HG02763 (cell line): Measurements from ENCODE around the gene TRIM8.

Experiments used
- ATAC-seq: cut with Tn5 transposase; IDR thresholded peaks from one replicate; pipeline ENCODE4 v1.9.1; 2021; ENCODE audit warnings: mild to moderate bottlenecking, moderate library complexity; ENCODE audit not compliant: unreplicated experiment

The TRIM8 gene

DNA sequence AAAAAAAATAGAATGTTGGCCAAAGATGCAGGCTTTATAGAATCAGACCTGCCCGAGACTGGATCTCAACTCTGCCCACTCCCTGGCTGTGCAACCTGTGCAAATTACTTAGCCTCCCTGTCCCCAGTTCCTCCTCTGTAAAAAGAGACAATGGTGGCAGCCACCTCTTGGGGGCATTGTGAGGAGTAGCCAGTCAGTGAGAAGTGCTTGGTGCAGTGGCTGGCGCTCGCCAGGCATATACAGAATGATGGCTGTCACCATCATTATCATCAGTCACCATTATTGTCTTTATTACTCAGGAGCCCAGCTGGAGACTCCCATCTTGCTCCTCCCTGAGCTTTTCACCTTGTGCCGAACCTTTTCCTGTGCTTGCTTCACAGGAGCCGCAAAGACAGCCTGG is 29.4 kb upstream of the TRIM8 start:
- no peak for ATAC-seq

DNA sequence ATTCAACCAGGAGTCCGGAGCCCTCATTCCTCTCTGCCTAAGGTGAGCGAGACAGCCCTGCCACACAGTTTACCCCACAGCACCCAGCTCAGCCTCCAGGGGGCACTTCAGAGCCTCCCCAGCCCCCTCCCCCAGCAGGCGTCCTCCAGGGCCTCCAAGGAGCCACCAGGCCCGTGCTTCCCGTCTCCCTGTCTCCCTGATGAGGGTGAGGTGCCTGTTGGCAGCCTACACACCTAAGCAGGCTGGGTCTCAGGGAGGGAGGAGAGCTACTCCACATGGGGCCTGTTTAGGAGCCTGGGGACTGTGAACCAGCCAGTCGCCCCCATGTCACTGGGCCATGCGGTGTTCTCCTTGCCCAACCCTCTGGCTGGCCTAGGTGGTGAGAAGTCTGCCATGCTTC is 28.9 kb upstream of the TRIM8 start:
- no peak for ATAC-seq

DNA sequence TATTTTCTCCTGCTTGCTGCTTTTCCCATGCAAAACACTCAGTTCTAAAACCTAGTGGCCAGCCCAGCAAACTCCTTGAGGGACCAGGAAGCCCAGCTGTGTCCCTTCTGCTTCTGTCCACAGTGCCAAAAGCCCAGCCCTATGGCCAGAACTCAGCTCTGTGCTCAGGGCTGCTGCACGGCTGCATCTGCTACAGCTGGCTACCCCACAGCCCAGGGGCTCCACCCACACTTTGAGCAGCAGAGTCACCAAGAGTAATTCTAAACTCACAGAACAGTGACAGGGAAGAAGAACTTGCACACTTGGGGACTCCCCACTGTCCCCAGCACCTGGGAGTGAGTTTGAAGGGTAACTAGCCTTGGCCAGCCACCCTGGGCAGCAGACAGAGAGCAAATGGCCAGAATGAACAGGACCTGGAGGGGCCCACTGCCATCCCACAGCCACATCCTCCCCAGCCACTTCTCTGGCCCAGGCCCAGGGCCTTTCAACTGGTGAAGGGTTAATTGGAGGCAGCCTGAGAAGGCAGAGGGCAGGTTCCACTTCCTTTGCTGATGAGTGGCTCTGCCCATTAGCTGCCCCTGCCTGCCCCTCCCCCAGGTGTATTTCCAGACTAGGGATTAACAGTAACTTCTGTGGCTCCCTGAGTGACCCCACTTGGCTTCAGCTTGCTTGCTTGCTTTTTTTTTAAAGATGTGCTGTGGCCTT is 28.1 kb upstream of the TRIM8 start:
- ATAC-seq, result no peak

DNA sequence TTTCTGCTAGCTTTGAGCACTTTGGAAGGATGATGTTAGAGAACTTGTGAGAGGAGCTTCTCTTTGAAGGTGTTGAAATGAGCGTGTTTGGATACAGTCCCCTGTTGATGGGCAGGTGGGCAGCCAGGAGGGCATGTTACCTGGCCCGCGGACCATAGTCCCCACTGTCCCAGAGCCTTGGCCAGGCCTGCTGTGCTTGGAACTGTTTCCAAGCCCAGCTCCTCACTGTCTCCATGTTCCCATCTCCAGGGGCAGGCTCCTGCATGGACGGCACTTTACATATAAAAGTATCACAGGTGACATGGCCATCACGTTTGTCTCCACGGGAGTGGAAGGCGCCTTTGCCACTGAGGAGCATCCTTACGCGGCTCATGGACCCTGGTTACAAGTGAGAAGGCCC is 27.2 kb upstream of the TRIM8 start:
- no peak for ATAC-seq

DNA sequence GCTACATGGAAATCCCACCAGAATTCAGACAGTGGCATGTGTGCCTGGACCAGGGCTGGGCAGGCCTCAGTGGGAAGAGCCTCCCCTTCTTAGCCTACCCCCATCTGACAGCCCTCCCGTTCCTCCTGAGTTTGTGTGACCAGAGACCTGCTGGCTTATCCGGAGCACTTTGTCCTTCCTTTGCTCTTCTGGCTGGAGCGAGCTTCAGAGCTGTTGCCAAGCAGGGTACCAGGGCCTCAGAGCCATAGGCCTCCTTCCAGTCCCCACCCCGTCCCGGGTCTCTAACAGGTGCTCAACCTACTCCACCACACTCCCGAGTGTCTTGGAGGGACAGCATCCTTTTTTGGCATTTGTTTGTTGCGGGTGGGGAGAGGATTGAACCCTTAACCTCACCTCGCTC is 26.5 kb upstream of the TRIM8 start:
- ATAC-seq, result no peak

DNA sequence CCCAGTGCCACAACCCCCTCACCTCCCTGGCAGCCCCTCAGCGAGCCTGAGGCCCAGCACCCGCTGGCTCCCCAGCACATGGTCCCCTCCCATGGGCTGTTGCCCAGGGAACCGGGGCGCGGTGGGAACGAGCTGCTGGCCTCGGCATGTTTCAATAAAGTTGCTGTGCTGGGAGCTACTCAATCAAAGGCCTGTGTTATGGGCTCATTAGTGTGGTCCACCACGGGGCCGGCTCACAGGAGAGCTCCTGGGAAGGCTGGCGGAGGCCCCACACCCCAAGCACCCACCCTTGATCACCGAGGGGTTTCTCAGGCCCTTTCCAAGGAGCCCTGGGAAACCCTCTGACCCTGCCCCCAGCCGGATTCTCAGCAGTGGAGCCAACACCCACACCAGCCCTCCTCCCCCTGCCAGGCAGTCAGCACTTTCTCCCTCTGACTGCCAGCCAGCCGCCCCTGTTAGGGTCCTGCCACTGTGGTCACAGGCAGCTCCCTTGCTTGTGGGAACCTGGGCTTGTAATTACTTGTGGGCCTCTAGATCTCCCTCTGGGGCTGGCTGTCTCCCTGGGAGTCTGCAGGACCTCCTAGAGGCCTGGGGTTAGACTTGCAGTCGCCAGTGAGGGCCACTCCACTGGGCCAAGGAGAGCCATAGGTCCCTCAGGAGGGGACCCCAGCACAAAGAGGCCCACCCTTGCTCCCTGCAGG is 24.8 kb upstream of the TRIM8 start:
- no peak for ATAC-seq

DNA sequence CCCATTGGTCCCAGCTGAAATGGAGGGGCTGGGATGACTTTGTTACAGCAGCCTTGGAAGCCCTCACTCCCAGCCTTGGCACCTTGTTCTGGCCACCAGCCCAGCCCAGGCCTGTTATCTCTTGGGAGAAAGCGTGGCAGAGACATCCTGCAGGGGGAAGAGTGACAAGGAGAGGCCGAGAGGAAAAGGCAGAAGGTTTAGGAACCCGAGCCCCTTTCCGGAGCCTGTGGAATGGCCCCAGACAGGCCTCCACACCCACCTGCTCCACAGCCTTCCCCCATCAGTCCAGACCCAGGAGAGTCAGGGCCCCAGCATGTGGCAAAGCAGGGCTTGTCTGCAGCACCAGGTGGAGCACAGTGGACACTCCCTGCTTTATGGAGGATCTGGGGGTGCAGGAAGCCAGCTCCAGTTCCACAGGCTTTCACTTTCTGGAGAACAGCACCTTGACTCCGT is 24.1 kb upstream of the TRIM8 start:
- no peak for ATAC-seq

DNA sequence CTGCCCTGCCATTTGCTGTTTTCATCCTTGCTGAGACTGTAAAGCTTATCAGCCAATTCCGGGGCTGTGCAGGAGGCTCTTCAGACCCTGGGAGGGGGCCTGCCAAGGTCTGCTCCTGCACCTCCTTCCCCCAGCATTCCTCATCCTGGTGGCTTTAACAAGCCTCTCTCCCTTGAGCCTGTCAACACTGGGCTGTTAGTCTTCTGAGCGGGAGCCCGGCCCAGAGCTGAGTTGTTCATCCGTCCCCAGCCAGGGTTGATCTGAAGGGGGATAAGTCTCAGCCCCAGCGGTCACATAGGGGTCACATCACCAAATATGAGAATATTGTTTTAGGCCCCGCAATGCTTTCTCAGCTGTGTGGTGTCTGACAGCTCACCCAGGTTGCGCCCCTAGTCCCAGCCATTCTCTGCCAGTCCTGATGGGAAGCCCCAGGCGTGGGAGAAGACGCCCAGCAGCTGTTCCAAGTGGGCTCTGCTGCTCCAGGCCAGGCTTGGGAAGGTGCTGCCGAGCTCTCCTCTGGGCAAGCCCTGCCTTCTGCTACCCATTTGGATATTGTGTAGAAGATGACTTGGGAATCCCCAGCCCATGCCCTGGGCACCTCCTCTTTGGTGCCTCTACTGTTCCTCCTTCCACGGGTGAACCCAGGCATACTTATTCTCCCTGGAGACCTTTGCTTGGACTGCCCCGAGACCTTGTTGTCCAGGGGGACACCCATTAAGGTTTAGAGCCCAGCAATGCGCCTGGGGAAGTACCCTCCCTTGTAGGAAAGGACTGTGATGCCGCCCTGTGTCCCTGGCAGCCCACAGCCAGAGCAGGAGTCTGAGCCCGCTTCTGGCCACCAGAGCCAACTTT is 23.5 kb upstream of the TRIM8 start:
- ATAC-seq, result no peak

DNA sequence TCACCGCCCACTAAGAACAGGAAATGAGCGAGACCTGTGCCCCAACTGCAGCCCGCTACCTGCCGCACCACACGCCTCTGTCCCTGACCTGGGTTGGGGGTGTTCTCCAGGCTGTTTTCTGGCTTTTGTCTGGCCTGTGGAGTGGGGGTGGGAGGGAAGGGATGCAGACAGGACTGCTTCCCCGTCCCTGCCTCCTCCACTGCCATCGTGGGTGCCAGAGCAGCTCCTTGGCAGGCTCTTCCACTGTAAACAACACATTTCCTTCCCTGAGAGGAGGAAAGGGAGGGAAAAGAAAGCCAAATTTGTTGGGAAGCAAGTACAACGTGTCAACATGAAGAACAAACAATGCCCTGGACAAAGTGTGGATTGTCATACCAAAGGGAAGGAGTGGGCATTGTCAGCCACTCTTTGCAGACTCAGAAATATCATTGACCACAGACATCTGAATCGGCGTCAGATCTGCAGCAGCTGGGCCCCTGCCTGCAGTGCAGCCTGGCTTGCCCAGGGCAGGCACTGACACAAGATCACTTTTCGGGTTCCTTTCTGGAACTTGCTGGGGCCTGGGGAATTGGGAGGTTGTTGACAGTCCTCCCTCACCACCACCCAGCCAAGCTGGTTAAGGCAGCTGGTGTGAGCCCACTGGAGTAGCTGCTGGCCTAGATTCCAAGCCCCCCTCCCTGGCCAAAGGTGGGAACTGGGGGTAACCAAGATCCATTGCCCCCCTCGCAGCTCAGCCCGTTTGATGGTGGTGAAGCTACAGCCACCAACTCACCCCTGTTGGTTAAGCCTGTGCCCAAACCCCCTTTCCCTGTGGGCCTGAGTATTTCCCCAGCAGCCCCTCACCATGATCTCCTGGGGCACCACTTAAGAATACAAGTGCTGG is 22.6 kb upstream of the TRIM8 start:
- ATAC-seq, result no peak

DNA sequence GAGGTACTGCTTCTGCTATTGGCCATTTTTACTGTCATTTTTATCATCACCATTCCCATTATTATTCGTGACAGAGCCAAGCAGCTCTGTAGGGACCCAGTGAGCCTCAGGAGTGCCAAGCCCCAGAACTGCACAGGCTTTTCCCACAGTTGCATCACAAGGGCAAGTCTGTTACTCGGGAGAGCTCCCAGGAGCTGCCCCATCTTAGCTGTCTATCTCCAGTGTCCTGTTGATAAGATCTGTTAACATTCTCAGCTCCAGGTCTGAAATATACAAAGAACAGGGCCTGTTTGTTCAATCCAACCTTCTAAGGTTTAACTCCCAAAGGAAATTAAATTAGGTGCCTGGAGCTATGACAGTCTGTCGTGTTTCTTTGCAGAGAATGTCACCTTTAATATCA is 20.2 kb upstream of the TRIM8 start:
- ATAC-seq, result no peak

DNA sequence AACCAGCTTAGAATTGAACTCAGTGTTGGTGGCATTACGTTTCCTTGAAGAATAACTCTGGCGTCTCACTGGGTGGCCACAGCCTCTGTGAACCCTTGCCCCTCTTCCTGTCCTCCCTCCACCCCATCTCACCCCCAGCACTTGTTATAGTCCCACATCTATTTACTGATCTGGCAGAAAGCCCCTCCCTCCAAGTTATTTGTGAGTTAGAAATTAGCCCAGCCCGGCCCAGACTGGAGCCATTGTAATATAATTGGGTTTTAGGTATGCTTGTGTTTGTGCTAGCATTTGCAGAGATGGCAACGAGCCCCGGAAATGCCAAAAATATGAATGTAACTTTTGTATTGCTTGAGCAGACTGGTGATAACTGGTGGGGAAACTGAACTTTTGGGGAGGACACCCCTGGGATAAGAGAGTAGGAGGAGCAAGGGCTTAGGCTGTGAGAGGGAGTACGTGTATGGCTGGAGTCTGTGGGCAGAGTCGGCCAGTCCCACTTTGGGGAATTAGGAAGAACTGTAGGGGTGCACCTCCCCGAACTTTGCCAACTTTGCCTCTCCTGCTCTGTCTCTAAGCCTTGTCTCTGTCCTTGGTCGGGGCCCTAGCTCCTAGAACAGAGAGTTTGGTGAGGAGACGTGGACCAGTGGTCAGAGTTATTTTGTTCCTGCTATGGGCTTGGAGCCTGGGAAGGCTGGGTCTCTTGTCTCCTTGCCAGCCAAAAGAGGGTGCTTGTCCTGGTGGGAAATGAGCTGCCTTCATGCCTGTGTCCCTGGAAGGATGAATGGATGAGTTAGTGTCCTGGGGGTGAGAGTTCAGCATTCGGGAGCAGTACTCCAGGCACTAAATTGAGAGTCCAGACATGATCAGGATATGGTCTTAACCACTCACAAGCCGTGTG is 19.3 kb upstream of the TRIM8 start:
- no peak for ATAC-seq

DNA sequence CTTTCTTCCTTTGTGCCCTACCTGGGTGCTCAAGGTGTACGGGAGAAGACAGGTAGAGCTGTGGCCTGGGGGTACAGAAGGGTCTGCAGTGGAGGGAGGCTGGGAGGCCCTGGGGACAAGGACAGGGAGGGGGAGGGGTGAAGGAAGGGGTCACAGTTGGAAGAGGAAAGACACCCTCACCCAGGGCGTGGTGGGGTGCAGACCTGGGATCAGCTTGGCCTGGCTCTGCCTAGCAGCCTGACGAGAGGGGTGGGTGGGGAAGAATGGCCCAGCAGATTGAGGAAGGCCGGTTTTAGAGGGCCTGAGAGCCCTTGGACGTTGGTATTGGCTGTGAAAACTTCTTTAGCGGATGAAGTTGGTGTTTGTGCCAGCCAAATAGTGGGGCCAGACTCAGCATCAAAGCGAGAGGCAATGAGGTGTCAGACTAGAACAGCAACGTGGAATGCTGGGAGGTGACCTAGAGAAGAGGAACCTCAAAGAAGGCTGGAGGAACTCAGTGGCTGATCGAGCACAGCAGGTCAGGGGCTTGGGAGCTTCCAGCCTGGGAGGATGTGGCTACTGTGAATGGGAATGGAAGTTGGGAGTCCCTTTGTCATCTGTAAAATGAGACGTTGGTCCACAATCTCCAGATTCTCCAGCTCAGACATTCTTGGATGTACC is 18.1 kb upstream of the TRIM8 start:
- ATAC-seq, result no peak

DNA sequence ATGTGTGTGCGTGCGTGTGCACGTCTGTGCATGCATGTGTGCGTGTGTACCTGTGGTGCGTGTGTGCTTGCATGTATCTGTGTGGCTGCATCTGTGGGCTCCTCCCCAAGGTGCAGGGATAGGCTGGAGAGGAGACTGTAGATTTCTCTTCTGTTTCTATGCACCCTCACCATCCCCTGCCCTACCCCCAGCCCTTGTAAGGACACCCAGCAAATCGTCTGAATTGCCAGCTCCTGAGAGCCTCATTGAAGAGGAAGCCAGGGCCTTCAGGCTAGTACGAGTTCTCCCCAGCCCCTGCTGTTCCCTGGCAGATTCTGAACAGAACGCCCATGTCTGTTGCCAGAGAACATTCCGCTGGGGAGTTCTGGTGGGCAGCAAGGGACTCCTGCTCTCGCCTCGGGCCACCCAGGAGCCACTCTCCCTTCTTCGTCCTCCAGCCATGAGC is 17.0 kb upstream of the TRIM8 start:
- no peak for ATAC-seq

DNA sequence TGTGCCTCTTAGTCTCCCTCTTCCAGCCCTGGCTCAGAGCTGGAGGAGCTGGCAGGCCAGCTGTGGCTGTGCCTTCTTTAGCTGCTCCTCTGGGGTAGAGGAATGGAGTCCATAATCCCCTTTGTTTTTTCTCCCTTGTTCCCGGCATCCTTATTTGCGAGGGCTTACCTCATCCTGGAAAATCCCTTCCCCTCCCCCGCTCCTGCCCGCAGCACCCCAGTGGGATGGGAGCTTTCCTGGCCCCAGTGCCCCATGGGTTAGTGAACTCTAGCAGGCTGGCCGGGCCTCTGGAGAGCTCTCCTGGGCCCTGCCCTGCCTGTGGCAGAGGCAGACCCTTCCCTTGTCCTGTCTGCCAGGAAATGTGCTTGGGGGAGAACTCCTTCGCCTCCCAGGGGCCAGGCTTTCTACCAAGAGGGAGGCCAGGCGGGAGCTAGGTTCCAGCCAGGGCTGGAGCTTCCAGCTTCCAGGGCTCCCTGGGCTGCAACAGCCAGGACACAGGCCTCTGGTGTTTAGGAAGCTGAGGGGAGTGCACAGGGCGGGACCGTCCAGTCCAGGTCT is 16.5 kb upstream of the TRIM8 start:
- ATAC-seq, result no peak

DNA sequence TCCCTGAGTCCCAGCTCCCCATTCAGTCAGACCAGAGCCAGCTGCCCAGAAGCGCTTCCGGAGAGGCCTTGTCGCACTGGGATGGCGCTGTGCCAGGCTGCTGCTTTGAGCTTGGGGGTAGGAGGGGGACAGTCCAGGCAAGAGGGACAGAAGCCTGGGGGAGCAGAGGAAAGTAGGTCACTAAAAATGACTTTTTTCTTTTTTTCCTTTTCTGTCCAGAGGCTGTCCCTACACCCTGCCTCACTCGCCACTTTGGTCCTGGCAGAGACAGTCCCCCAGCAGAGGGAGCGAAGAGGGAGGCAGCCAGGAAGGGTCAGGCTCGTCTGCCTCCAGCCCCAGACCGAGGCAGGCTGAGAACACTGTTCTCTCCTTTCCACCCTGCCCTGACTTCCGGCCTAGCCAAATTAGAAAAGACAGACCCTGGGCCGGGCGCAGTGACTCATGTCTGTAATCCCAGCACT is 15.8 kb upstream of the TRIM8 start:
- no peak for ATAC-seq

DNA sequence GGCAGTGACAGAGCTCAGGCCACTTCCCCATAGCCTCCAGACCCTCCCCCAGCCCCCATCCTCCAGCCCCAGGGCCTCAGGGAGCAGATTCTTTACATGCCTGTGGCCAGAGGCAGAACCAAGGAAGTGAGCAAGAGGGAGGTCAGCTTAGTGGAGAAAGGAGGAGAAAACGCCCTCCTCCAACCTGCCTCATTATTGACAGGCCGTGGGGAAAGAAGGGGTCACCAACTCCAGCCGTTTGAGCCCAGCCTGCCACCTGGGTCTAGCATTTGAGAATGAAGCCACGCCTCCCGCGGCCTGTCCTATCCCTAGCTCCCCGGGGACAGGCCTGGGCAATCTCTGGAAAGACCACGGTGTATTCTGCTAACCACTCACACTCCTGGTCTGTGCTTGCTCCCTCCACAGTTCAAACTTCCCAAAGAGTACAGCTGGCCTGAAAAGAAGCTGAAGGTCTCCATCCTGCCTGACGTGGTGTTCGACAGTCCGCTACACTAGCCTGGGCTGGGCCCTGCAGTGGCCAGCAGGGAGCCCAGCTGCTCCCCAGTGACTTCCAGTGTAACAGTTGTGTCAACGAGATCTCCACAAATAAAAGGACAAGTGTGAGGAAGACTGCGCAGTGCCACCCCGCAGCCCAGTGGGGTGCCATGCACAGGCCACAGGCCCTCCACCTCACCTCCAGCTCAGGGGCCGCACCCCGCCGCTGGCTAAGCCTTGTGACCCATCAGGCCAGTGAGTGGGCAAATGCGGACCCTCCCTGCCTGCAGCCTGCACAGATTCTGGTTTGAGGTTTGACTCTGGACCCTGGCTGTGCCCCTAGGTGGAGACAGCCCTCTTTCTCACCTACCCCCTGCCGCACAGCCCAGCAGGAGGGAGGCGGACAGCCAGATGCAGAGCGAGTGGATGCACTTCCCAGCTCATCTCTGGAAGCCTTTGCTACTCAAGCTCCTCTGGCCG is 14.3 kb upstream of the TRIM8 start:
- no peak for ATAC-seq

DNA sequence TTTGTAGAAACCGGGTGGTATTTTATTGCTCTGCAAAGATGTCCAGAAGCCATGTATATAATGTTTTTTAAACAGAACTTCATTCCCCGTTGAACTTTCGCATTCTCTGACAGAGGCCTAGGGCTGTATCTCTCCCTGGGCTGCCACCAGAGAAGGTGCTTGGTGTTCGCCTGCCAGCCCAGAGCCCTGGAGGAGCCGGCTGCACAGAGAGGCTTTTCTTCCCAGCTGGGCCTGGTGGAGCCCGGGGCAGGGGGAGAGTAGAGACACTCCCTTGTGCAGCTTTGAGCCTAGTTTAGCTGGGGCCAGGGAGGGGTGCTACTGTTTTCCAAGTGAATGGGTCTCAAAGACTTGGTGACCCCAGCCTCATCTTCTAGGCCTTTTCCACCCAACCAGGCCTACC is 13.6 kb upstream of the TRIM8 start:
- no peak for ATAC-seq
